ENCODE results near the gene RALB.

DNA sequence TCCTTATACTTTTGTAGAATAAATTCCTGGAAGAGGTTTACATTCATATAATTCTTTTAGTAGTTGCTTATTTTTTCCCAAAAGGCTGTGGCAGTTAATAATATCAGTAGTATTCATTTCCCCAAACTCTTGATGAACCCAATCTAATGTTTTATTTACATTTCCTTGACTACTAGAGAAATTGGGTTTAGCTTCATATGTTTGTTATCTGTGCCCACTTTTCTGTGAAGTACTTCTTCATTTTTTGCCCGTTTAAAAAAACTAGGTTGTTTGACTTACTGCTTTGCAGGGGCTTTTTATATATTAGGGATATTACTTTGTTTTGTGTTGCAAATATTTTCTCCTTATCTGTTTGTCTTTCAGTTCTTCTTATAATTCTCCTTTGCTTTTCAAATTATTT is 17.2 kb downstream of the RALB start:
- TF ChIP-seq, protein P1, sequence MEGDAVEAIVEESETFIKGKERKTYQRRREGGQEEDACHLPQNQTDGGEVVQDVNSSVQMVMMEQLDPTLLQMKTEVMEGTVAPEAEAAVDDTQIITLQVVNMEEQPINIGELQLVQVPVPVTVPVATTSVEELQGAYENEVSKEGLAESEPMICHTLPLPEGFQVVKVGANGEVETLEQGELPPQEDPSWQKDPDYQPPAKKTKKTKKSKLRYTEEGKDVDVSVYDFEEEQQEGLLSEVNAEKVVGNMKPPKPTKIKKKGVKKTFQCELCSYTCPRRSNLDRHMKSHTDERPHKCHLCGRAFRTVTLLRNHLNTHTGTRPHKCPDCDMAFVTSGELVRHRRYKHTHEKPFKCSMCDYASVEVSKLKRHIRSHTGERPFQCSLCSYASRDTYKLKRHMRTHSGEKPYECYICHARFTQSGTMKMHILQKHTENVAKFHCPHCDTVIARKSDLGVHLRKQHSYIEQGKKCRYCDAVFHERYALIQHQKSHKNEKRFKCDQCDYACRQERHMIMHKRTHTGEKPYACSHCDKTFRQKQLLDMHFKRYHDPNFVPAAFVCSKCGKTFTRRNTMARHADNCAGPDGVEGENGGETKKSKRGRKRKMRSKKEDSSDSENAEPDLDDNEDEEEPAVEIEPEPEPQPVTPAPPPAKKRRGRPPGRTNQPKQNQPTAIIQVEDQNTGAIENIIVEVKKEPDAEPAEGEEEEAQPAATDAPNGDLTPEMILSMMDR (IDR thresholded peaks at IDR 0.05): no peak
- TF ChIP-seq POLR2A (IDR thresholded peaks at IDR 0.05) (no peak), POLR2AphosphoS5 (IDR thresholded peaks at IDR 0.05) (no peak)
